Stimulated activated CD4-positive, alpha-beta T cell treated with anti-CD3 and anti-CD28 coated beads, TNF-alpha, amount 100 ng/mL, for 24 hours (primary cell): ENCODE measurements around the gene RPL7L1.
"Not testable (repeated sequence)": the region's sequence is repeated elsewhere in the genome, so short reads cannot be mapped to it uniquely, and the experiment has no call there.

Source experiments
- DNase-seq, 3 experiments: peaks; one replicate each; pipeline ENCODE4 v3.0.0-alpha.2; 2020; ENCODE audit warnings: low read depth in 3 of 3

RPL7L1 gene

GRCh38 chr6:42879372-42880239, at the start of gene RPL7L1:
Gene RPL7L1 (plus strand): TSS chr6:42879616. CDS start chr6:42879911, 295 bp downstream.
- DNase-seq = peak; percentile 67 to 75 (median 73)

- no peak for DNase-seq
Measured at GRCh38 chr6:42831237-42831636, 48.2 kb upstream of the RPL7L1 start.

GRCh38 chr6:42834056-42834455, 45.4 kb upstream of the RPL7L1 start:
- no peak for DNase-seq

- DNase-seq = no peak
Measured at GRCh38 chr6:42841844-42842584, 37.4 kb upstream of the RPL7L1 start.

- DNase-seq = no peak
Measured at GRCh38 chr6:42845327-42845694, 34.1 kb upstream of the RPL7L1 start.

- DNase-seq = no peak
Measured at GRCh38 chr6:42846505-42846904, 32.9 kb upstream of the RPL7L1 start.

GRCh38 chr6:42848700-42849099, 30.7 kb upstream of the RPL7L1 start:
- no peak for DNase-seq

GRCh38 chr6:42851599-42851998, 27.8 kb upstream of the RPL7L1 start:
- DNase-seq = no peak

GRCh38 chr6:42860036-42860435, 19.4 kb upstream of the RPL7L1 start:
- no peak for DNase-seq

GRCh38 chr6:42860481-42860880, 18.9 kb upstream of the RPL7L1 start:
- DNase-seq = no peak

DNA sequence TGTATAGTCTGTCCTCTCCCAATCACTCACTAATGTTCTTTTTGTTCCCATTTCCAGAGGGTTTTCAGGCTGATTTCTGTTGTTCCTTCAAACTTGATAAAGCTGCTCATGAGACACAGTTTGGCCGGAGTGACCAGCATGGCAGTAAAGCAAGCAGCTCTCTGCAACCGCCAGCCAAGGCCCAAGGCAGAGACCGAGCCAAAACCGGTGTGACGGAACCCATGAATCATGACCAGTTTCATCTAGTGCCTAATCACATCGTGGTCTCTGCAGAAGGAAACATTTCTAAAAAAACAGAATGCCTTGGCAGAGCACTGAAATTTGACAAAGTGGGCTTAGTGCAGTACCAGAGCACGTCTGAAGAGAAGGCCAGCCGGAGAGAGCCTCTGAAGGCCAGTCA, 14.8 kb upstream of the RPL7L1 start:
- DNase-seq = no peak

GRCh38 chr6:42870145-42870936, 9.1 kb upstream of the RPL7L1 start:
- DNase-seq = no peak

- no peak for DNase-seq
Measured at GRCh38 chr6:42871711-42872110, 7.7 kb upstream of the RPL7L1 start.

GRCh38 chr6:42873313-42873712, 6.1 kb upstream of the RPL7L1 start:
- DNase-seq = no peak

- DNase-seq = no peak
Measured at GRCh38 chr6:42877695-42878094, 1.7 kb upstream of the RPL7L1 start.

DNA sequence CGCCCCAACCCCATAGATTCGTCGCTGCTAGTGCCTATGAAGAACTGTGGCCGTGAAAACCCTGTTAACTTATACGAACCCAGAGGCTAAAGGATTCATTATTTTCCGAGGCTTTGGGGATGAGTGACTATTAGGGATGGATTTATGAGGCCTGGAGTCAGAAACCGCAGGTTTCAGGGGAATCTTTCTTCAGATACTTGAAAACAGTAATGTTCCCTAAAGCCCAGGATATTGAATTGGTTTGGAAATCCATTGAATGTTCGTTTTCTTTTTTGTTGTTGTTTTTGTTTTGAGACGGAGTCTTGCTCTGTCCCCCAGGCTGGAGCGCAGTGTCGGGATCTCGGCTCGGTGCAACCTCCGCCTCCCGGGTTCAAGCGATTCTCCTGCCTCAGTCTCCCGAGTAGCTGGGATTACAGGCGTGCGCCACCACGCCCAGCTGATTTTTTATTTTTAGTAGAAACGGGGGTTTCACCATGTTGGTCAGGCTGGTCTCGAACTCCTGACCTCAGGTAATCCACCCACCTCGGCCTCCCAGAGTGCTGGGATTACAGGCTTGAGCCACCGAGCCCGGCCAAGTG, 913 bp downstream of the RPL7L1 start:
- not testable (repeated sequence) for DNase-seq

GRCh38 chr6:42880871-42881270, 1.5 kb downstream of the RPL7L1 start:
- not testable (repeated sequence) for DNase-seq

DNA sequence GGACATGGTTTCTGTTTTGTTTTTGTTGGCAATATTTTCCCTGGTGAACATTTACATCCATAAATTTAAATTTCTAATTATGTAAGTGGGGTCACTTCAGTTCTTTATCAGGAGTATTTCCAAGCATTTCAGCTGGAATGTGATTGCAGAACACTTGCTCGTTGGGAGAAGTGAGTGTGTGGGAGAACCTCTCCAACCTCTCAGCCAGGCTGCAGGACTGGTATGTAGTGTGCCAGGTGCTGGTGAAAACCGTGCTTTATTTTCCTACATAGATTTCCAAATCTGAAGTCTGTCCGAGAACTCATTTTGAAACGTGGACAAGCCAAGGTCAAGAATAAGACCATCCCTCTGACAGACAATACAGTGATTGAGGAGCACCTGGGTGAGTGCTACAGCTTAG, 6.3 kb downstream of the RPL7L1 start:
- DNase-seq = no peak

GRCh38 chr6:42888201-42888600, 8.8 kb downstream of the RPL7L1 start:
- not testable (repeated sequence) for DNase-seq

- no peak for DNase-seq
Measured at GRCh38 chr6:42889815-42890214, 10.4 kb downstream of the RPL7L1 start.

- DNase-seq = peak; percentile 81 to 92 (median 84)
Measured at GRCh38 chr6:42890311-42891198, 11.1 kb downstream of the RPL7L1 start.
